Esophagus muscularis mucosa (tissue), 4 donors: ENCODE data around the gene PER2. TPM values are rescaled to one million over a fixed set of nuclear protein-coding genes. Genes with fewer than 3 reads are reported as not detected.

Source experiments
- DNase-seq: peaks from one replicate; pipeline ENCODE4 v3.0.0-alpha.2; 2017; ENCODE audit errors: extremely low spot score
- H3K27ac ChIP-seq, 4 donors: fragments of 200-600 bp; sonication (generic); replicated peaks in 1 of 4; 1 replicate in 3 of 4; 2 replicates in 1 of 4; pipeline ENCODE4 v1.5.1; 2016 to 2019; ENCODE audit warnings: mild to moderate bottlenecking in 1 of 4
- H3K27me3 ChIP-seq, 4 donors: fragments of 200-600 bp; sonication (generic); one replicate each; pipeline versions ENCODE4 v1.5.1 to v1.6.0; 2016 to 2019
- H3K36me3 ChIP-seq, 4 donors: fragments of 200-600 bp; sonication (generic); one replicate each; pipeline ENCODE4 v1.5.1; 2016 to 2019
- H3K4me1 ChIP-seq, 4 donors: fragments of 200-600 bp; sonication (generic); one replicate each; pipeline ENCODE4 v1.5.1; 2016 to 2019
- H3K4me3 ChIP-seq, 4 donors: fragments of 200-600 bp; sonication (generic); 1 replicate in 2 of 4; 2 replicates in 2 of 4; pipeline ENCODE4 v1.5.1; 2016 to 2019; ENCODE audit warnings: mild to moderate bottlenecking in 4 of 4, moderate library complexity in 1 of 4
- H3K9me3 ChIP-seq, 4 donors: fragments of 200-600 bp; sonication (generic); 1 replicate in 3 of 4; 2 replicates in 1 of 4; pipeline ENCODE4 v1.5.1; 2016 to 2019
- CTCF ChIP-seq, 3 experiments: fragments of 200-600 bp in 2 of 3; fragments of 450-650 bp in 1 of 3; sonication (generic) in 2 of 3; IDR thresholded peaks; one replicate each; pipeline ENCODE4 v1.5.1; 2017 to 2019; ENCODE audit warnings: antibody characterized with exemption in 3 of 3, mild to moderate bottlenecking in 2 of 3, moderate library complexity in 1 of 3
- EP300 ChIP-seq: sonication (generic); formaldehyde crosslinking; IDR thresholded peaks from one replicate; pipeline ENCODE4 v1.6.1; 2017; ENCODE audit warnings: antibody characterized with exemption
- POLR2A ChIP-seq: fragments of 450-650 bp; IDR thresholded peaks from one replicate; pipeline ENCODE4 v1.6.1; 2017; ENCODE audit warnings: antibody characterized with exemption, moderate library complexity, mild to moderate bottlenecking, low read depth
- POLR2AphosphoS5 ChIP-seq, 2 donors: sonication (generic); formaldehyde crosslinking; IDR thresholded peaks; one replicate each; pipeline ENCODE4 v1.6.1; 2017; ENCODE audit warnings: antibody characterized with exemption in 2 of 2
- WGBS: methylation state at CpG from one replicate; pipeline ENCODE4 v1.1.5; 2018; 5-methylcytosine and 5-hydroxymethylcytosine counted together
- intact Hi-C: fragments of 100-400 bp; cut with DNase I; formaldehyde crosslinking; loops from one replicate; pipeline ENCODE4 v1.15.1; 2023
- total RNA-seq, 4 donors: library from RNA; depleted of rRNA; stranded (reverse); fragments of >200 nt; gene quantifications; one replicate each; pipeline versions ENCODE4 v1.1.0 to v1.2.1, GENCODE V29; 2016

PER2 gene
- total RNA-seq, 4 donors from 2014 or later, result 9.1 to 13.1 (median 11.1) TPM

- Histone ChIP-seq H3K27me3 (no peaks in the 10 kb centered on the region), H3K4me3 (no peak overlapping the region), H3K27ac (no peak overlapping the region), H3K36me3 (peaks cover 48 to 92% (median 87%) of the 10 kb centered on the region in 4 donors), H3K4me1 (peaks cover 19 to 27% (median 24%) of the 10 kb centered on the region in 4 donors), H3K9me3 (no peaks in the 10 kb centered on the region)
- WGBS, result 92% methylated on average over 19 of the region's 21 CpGs
- DNase-seq, result no peak
- TF ChIP-seq POLR2AphosphoS5 (IDR thresholded peaks at IDR 0.05) (no peak), POLR2A (no peak), EP300 (no peak), CTCF (IDR thresholded peaks at IDR 0.05) (no peak)
- intact Hi-C loops, result loop anchor here (5.0 to 10.0 kb wide), 2 partner anchors 55 to 102 kb away; partner anchors contain the start of genes ERFE and ILKAP
Measured at GRCh38 chr2:238259061-238260020, 29.1 kb downstream of the PER2 start.

- intact Hi-C loops, result no loop called here
- H3K4me1 ChIP-seq, result peaks cover 6 to 14% (median 11%) of the 10 kb centered on the region in 4 donors
- H3K9me3 ChIP-seq, result no peaks in the 10 kb centered on the region
- H3K36me3 ChIP-seq, result peaks cover 60 to 99% (median 98%) of the 10 kb centered on the region in 4 donors
- no peak overlapping the region for H3K4me3 ChIP-seq
- 89% methylated on average over 15 of the region's 15 CpGs for WGBS
- no peak for DNase-seq
- no peaks in the 10 kb centered on the region for H3K27me3 ChIP-seq
- no peak overlapping the region for H3K27ac ChIP-seq
- TF ChIP-seq POLR2A (no peak), CTCF (IDR thresholded peaks at IDR 0.05) (no peak), EP300 (no peak), POLR2AphosphoS5 (IDR thresholded peaks at IDR 0.05) (no peak)
Measured at GRCh38 chr2:238257786-238258700, 30.4 kb downstream of the PER2 start.

GRCh38 chr2:238256594-238257104 lies 31.8 kb downstream of the PER2 start:
- intact Hi-C loops, result no loop called here
- DNase-seq, result no peak
- no peaks in the 10 kb centered on the region for H3K27me3 ChIP-seq
- WGBS, result 77% methylated on average over 14 of the region's 18 CpGs
- TF ChIP-seq CTCF (IDR thresholded peaks at IDR 0.05) (peak; percentile 61 to 64 (median 63)), POLR2AphosphoS5 (IDR thresholded peaks at IDR 0.05) (peak in 1 of 2 donors; percentile 28), EP300 (no peak)
- H3K36me3 ChIP-seq, result peaks cover 67 to 100% (median 98%) of the 10 kb centered on the region in 4 donors
- H3K4me1 ChIP-seq, result peaks cover 0 to 5% (median 1%) of the 10 kb centered on the region in 4 donors
- no peaks in the 10 kb centered on the region for H3K9me3 ChIP-seq
- H3K27ac ChIP-seq, result no peak overlapping the region
- H3K4me3 ChIP-seq, result no peak overlapping the region

GRCh38 chr2:238256111-238256510 lies 32.3 kb downstream of the PER2 start:
- no peak overlapping the region for H3K4me3 ChIP-seq
- no peak for TF ChIP-seq POLR2AphosphoS5 (IDR thresholded peaks at IDR 0.05)
- no peak for TF ChIP-seq EP300
- no peak for TF ChIP-seq POLR2A
- TF ChIP-seq CTCF (IDR thresholded peaks at IDR 0.05), result no peak
- no peaks in the 10 kb centered on the region for H3K9me3 ChIP-seq
- DNase-seq, result no peak
- WGBS, result 87% methylated on average over 3 of the region's 6 CpGs
- H3K27ac ChIP-seq, result no peak overlapping the region
- H3K36me3 ChIP-seq, result peaks cover 71 to 100% (median 98%) of the 10 kb centered on the region in 4 donors
- no peaks in the 10 kb centered on the region for H3K27me3 ChIP-seq
- H3K4me1 ChIP-seq, result peaks cover 0 to 5% (median under 1%) of the 10 kb centered on the region in 4 donors
- intact Hi-C loops, result no loop called here
